ENCODE measurements around the gene GOLGA3.

GOLGA3 gene

DNA sequence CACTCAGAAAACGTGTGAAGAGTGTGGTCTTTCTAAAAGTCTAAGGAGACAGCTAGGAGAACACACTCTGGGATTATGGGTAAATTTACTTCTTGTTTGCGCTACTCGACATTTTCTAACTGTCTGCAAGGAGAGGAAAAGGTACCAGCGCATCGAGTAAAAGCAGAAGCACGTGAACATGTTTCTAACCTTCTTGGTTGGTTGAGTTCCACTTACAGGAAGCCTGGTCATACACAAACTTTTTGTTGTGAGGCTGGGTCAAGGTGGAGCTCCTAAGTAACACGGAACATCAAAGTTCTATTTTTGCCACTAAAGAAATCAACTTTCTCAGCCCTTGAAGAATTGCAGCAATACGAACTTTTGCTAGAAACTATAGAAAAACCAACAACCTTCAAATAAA is 87.0 kb downstream of the GOLGA3 start:
- no peak for DNase-seq

DNA sequence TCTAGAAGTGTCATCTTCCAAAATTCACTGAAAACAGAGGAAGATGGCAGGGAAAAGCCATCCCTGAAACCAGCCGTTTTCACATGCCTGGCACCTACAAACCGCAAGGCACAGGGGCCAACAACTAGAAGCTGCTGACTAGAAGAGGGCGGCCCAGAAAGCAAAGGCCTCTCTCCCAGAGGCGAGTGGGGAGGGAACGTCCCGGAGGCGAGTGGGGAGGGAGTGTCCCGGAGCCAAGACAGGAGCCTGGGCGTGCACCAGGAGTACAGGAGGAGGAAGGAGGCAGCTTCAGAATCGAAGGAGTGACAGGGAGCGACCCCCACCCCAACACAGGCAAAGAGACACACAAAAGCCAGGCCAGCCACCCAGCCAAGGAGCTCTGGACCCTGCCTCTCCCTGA is 88.0 kb downstream of the GOLGA3 start:
- DNase-seq: no peak

DNA sequence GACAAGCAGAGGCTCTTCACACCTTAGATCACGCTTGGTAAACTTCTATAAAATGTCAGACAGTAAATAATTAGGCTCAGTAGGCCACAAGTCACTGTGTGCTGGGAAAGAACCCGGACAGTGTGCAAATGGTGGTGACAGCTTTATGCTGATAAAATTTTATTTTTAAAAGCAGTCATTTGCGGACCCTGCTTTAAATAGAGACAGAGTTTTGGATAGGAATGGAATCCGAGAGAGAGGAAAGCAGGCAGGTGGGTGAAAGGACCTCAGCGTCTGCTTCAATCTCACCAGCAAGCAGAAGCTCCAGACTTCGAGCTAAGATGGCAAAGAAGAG is 88.4 kb downstream of the GOLGA3 start:
- no peak for DNase-seq

DNA sequence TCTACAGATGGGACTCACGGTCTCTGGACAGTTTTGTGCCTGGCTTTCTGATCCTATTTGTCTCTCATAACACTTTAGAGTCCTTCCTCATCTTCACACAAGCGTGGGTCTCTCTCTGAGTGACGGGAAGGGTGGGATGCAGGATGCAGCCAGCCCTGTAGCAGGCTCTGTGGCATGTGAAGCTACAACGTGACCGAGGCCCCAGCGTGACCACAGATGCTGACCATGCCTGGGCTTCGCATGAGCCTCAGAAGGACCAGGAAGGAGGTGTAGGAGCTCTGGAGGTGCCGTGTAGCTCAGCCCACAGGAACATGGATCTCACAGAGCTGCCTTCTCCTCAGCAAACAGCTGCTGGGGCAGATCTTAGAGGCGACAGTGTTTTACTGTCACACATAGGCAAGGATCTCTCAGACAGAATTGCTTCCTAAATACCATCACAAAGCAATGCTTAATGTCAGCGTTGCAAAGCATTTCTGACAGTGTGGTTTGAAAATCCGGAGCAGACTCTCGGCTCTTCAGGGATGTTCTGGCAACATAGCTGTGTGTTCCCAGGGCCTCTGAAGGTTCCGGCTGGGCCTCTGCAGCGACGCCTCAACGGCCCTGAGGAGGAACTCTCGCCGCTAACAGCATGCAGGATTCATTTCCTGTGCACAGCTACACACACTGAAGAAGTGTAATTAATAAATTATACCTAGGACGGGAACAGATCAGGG is 88.9 kb downstream of the GOLGA3 start:
- DNase-seq: no peak

DNA sequence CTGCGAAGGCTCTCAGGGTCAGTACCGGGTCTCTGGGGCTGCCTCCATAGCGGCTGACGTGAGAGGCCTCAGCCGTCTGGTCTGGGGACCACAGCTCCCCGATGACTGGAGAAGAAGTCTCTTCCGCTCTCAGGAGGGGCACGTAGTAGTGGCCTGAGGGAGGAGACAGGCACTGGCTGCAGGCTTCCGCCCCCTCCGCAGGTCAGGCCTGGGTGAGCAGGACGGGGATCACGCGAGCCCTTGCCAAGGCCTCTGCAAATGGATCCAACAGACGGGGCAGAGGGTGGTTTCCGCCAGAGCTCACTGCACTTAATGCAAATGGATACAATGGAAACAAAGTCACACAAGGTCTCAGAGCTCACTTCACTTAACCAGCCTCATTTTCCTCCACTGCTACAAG is 91.8 kb downstream of the GOLGA3 start:
- no peak for DNase-seq

DNA sequence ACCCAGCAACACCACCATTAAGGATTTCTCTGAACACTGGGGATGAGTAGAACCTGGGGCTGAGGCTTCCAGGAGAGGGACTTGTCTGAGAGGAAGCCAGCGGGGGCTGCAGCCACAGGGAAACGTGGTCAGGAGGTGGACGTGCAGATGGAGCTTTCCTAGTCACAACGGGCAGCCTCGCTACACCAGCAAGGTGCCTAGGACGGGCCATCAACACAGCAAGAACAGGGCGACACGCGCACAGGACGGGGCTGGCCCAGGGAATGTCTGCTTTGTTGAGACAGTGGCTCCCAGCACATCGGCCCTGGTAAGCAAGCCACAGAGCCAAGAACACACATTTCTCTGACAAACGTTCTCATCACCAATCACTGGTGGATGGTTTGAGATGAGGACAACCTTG is 92.3 kb downstream of the GOLGA3 start:
- no peak for DNase-seq

DNA sequence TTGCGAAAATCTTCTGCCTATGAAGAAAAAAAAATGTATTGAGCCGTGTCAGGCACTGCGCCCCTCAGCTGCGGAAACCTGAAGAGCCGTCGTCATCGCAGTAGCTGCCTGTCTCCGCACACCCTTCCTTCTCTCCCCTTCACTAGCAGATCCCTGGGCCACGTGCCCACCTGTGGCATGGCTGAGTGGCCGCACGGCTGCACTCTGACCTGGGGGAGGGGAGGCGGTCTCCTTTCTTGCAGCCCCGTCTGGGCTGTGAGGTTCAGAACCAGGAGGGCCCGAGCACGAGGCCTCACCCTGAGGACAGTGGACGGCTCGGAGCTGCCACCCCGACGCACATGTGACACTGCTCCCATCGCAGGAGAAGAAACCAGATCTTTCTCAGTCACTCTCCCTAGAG is 93.2 kb downstream of the GOLGA3 start:
- no peak for DNase-seq

DNA sequence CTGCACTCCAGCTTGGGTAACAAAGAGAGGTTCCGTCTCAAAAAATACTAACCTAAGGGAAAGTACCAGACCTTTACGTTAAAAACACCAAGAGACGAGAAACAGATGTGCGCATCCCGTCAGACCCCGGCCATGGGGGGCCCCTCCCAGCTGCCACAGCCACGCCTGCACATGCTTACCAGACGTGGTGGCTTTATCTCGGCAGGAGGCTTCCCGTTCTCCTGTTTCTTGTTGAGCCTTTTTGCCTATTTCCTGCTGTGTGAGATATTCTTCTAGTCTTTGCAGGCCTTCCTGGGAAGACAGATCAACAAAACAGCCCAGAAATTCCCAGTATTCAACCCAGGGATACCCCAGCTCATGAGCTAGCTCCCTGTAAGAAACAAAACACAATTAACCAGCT is 94.5 kb downstream of the GOLGA3 start:
- no peak for DNase-seq

DNA sequence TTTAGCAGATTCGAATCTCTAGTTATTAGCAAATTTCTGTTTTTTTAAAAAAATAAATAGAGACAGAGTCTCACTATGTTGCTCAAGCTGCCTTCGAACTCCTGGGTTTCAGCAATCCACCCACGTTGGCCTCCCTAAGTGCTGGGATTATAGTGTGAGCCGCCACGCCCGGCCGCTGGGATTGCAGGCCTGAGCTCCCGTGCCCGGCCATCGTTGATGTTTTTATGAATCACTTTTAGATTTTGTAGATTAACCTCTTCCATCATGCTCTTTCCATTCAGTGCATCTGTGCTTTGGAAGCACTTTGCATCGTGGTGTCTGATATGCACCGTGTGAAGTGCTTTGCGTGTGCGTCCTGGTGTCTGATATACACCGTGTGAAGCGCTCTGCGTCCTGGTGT is 97.1 kb downstream of the GOLGA3 start:
- no peak for DNase-seq

DNA sequence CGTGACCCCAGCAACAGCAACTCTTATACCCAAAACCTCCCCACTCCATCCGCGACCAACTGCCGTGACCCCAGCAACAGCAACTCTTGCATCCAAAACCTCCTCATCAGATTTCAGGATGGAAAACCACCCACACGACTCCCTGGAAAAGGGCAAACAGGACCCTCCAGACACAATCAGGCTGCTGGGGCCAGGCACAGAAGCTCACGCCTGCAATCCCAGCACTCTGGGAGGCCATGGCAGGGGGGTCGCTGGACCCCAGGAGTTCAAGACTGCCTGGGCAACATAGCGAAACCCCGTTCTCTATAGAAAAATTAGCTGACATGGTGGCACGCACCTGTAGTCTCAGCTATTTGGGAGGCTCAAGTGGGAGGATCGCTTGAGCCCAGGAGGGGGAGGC is 98.3 kb downstream of the GOLGA3 start:
- DNase-seq: no peak

DNA sequence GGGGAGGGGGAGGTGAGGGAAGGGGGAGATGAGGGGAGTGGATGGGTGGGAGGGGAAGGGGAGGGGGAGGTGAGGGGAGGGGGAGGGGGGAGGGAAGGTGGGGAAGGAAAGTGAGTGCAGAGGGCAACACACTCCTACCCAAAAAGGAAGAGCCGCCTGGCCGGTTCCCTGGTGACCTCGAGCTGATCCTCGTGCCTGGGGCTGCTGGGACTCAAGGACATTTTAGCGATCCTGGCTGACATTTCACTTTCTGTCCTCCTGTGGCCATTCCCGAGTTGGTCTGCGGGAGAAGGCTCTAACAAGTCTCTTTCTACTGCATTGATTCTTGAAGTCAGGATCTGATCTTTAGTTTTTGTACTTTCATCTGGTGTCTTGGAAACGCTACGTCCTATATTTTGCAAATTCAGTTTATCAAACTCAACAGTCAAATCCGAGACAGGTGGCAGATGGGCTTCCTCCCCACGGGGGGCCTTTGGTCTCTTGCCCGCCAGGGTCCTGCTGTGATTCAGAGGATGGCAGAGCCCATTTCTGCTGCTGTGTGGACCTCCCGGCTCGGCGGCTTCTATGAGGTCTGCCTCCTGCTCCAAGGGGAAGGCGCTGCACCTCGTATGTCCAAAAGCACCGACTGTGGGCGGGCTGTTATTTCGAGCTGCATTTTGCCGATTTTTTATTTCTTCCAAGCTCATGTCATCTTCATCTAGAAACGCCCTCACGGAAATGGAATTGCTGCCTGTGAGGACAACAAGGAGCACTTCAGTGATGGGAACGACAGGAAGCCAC is 98.9 kb downstream of the GOLGA3 start:
- no peak for DNase-seq

DNA sequence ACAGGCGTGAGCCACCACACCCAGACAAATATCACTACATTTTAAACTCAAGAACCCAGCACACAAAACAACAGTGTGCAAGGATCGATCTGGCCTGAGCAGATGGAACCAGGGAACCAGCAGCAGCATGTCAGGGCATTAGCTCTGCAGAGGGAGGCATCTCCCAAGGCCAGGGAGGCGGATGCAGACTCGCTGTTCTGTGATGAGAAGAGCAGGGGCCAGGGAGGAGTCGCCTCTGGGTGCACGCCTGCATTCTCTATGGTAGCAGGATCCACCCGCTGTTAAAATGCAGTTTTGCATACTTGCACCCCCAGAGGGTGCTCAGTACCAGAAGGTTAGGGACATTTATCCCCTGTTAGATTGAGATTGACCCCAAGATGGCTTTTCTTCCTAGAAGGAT is 100.2 kb downstream of the GOLGA3 start:
- no peak for DNase-seq

DNA sequence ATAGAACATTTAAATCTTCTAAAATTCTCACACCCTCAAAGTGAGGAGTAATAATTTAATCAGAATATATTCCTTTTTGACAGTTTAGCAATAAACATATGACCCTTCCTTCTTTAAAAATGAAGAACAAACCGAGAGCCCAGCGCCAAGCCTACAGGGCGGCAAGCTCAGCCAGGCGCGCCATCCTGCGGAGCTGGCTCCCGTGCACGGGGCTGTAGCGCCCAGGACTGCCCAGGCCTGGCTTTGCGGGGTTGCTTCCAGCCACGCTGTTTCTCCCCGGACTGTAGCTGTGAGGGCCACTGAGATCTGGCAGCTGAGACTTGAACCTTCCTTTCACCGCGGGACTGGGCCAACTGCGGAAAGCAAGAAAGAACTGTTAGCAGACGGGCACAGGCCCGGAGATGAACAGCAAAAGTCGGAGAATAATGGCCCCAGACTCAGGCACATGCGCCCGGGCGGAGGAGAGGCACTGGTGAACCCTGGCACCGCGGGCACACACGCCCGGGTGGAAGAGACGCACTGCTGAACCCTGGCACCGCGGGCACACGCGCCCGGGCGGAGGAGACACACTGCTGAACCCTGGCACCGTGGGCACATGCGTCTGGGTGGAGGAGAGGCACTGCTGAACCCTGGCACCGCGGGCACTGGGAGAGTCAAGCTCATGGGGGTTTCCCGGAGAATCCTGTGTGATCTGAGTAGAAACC is 101.4 kb downstream of the GOLGA3 start:
- no peak for DNase-seq

DNA sequence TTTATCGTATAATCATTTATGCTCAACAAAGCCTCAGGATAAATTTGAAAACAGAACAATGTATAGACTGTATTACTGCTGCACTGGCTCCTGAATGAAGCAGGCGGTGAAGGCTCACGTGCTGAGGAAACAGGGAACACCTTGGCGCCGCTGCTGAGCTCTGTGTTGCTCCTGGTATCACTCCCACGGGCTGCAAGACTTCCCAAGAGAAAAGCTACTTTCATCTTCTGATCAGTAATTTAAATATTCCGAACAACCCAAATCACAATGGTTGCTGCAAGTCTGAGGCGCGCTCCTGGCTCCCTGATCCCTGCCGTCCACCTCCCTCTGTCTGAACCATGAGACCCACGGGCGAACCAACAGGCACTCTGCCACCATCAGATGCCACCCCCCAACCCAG is 102.3 kb downstream of the GOLGA3 start:
- no peak for DNase-seq

DNA sequence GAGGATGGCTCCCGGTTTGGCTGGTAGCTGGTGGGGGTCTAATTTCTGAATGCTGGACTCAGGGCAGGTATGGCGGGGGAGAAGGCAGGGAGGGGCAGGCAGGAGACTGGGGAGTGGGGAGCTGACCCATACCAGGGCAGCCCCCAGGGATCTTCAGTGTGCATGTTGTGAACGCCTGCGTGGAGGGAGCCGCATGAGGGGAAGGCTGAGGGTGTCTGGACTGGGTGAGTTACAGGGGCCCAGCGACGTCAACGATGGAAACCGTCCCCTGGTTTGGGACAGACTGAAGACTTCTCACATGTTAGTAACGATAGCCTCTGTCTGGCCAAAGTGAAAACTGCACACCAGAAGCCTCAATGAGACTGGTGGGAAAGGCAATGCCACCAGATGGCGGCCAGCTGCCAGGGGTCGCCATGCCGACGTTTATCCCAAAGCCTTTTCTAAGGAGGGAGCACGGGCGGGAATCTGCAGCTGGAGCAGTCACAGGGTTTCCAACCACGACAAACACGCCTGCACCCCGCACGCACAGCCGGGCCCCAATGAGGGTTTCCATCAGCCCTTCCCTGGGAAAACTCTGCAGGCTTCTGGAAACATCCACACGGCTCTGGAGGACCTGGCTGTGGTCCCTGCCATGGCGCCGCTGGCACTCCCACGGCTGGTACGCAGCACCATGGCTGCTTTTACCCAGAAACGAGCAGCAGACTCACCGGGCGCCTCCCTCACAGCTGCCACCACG is 104.0 kb downstream of the GOLGA3 start:
- DNase-seq: no peak

DNA sequence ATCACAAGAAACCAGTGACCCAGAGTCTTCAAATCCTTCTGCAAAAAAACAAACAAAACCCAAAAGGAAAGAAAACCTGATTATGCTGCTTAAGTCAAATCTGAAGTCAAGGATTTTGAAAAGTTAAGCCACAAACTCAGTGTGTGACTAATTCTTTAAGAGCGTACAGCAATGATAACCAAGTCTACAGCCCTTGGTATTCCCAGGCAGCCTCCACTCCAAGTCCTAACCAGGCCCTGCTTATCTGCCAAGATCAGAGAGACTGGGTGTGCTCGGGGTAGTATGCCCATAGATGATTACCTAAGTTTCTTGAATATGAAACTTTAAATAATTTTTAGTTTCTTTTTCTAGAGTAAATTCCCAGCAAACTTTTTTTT is 104.9 kb downstream of the GOLGA3 start:
- no peak for DNase-seq

DNA sequence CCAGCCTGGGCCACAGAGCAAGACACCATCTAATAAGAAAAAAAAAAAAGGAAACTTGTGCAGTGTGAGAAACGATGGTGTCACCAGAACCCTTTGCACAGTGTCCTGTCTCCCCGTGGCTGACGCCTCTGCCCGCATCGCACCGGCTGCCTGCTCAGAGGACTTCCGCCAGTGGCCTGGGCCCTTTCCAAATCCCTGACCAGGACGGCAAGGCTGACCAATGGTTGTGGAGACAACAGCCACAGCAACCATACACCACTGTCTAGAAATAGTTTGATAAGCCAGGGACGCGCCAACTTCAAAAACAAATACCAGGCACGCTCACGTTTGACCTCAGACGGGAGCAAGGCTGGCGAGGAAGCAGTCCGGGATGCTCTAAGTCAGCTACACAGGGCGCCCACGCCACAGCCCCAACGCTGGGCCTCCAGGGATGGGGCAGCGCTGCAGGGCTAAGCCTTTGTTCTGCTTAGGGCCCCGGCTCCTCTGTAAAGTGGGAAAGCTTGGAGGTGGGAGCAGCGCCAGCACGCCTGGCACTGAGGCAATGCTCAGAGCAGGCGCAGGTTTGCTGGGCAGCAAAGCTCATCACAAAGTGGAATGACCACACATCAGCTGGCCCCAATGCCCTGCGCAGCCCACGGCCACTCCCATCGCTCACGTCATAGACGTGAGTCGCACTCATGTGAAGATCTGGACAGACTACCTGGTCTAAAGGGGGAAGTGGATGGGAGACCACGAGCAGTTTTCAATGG is 105.5 kb downstream of the GOLGA3 start:
- DNase-seq: no peak

DNA sequence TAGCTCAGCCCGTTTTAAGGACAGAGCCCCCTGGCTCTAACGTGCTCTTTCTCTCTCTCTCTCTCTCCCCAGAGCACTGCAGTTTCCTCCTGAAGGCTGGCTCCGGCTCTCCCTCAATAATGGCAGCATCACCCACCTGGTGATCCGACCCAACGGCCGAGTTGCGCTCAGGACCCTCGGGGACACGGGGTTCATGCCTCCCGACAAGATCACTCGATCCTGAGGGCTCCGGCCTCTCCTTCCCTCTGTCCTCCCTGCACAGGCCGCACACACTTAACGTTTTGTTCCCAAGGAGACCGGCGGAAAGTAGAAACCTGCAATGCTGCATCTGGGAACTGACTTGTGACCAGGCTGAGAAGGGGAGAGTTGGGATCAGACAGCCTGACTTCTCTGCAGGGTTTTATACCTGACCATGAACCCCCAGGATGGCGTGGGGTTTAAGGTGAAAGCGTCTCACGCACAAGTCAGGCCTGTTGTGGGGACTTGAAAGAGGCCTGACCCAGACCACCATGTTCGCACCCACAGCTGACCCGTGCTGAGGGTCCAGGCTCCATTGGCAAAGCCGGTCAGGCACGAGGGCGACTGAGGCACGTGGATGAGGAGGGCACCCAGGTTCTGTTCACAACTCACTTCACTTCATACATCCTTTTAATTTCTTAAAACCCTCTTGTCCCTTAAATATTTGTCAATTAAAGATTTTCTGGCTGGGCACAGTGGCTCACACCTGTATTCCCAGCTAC is 107.9 kb downstream of the GOLGA3 start:
- DNase-seq: no peak

DNA sequence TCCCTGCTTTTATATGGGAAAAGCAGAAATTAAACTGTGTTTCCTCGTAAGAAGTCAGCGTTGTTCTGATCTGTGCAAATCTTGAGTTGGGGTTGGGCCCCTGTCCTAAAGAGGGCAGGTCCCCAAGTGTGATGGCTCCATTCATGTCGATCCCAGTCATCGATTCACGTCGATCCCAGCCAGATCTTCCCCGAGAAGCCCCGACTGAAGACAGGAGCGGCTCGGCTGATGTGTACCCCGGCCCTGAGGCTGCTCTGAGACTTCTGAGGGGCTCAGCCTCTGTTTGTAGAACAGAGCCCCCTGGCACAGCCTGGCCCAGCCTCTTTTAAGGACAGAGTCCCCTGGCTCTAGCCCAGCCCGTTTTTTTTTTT is 108.7 kb downstream of the GOLGA3 start:
- DNase-seq: no peak

DNA sequence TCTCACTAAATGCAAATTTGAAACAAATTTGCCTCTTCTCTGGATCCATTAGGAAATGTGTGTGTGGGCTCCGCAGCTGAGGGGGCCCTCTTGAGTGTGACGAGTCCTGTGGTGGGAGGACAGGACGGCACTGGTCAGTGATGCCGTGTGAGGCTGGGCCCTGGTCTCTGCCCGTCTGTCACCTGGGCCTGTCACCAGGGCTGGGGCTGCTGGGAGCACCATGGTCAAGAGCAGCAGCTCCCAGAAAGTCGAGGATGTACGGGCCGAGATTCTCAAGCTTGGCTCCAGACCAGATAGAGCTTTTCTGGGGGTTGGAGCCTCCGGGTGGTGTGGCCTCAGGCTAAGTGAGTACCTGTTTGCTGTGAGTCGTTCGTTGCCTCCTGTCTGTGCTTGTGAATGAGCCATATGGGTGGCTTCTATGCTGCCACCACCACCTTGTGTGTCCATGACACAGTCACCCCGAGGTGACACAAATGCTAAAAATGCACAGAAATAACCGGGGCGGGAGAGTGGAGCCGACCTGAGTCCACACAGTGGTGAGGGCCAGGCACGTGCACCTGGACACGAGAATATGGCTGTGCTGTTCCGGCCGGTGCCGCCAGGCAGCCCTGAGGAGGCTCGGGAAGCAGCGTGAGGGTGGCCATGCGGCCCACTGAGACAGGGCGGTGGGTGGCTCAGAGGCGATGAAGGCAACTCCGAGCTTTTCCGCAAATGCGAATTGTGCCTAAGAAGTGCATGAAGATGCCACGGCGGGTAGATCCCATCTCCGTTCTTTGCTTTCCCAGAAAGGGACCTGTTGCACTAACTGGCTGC is 109.3 kb downstream of the GOLGA3 start:
- DNase-seq: no peak

Measured in NCI-H1417 (cell line).